Fibroblast of lung (primary cell): Measurements from ENCODE around the gene TMEM184B.

Experiments used
- CTCF ChIP-seq, 2 donors: IDR thresholded peaks in 1 of 2; conservative IDR thresholded peaks in 1 of 2; 1 replicate in 1 of 2; 2 replicates in 1 of 2; pipeline ENCODE4 v1.5.1; 2011 to 2012; ENCODE audit warnings: low read length in 2 of 2, control low read depth in 1 of 2, inconsistent platforms in 1 of 2, low read depth in 1 of 2, mild to moderate bottlenecking in 1 of 2
- EZH2 ChIP-seq: IDR thresholded peaks from 2 replicates; pipeline ENCODE4 v1.5.1; 2012; ENCODE audit warnings: low read length, control low read depth, mild to moderate bottlenecking; ENCODE audit errors: missing control alignments

- no peak for TF ChIP-seq CTCF (conservative IDR thresholded peaks at IDR 0.05 in 1 of 2, IDR thresholded peaks at IDR 0.05 in 1 of 2; ENCODE audit: low read depth in 1 of 2, low read length in 2 of 2)
- TF ChIP-seq EZH2, result no peak
These were observed 36.1 kb upstream of the TMEM184B start for GRCh38 chr22:38308791-38309498.
